K562 (cell line): ENCODE measurements around the gene LEO1. TPM values are rescaled to one million over a fixed set of nuclear protein-coding genes. Genes with fewer than 3 reads are reported as not detected.

Source experiments
- ATAC-seq: fragments of 200-7000 bp; cut with Tn5 transposase; 3 replicates; pipeline ENCODE4 v1.9.1; 2020; ENCODE audit warnings: moderate library complexity
- BruUV-seq: library from RNA; stranded (reverse); fragments of 400-500 nt; replicated peaks from 2 replicates; lab custom pipeline; 2021; lab: Mats Ljungman, UMichigan
- CTCF ChIA-PET: fragments of 300-600 bp; formaldehyde crosslinking; extraction: SDS; loops from one replicate; lab custom pipeline; 2021; ENCODE audit warnings: low intra/inter-chr PET ratio; lab: Yijun Ruan, JAX
- POLR2A ChIA-PET: fragments of 300-600, 350-650 bp; sonication (Branson Sonifier 250); formaldehyde crosslinking; extraction: SDS; loops from one replicate; lab custom pipeline; 2021; ENCODE audit warnings: antibody characterized with exemption, inconsistent platforms; lab: Yijun Ruan, JAX
- DNase-seq, 4 experiments: peaks; one replicate each; pipeline versions ENCODE4 v3.0.0 to v3.0.0-alpha.2; 2011 to 2018; ENCODE audit warnings: low spot score in 3 of 4, mixed read lengths in 3 of 4; ENCODE audit errors: extremely low read depth in 1 of 4
- FAIRE-seq: peaks from 2 replicates; lab custom pipeline; 2011; peaks lifted over from hg19 to GRCh38; lab: Jason Lieb, UNC
- H2AFZ ChIP-seq: 2 replicates; pipeline ENCODE4 v1.6.0; 2011; ENCODE audit warnings: low read depth, low read length, control low read depth, inconsistent platforms
- H3K27ac ChIP-seq: fragments of 200-600 bp; 3 replicates; pipeline ENCODE4 v1.8.0; 2011; ENCODE audit warnings: low read depth, mild to moderate bottlenecking, control low read depth, inconsistent platforms, low read length, moderate library complexity, mixed read lengths; ENCODE audit errors: extremely low read depth
- H3K27me3 ChIP-seq, 2 experiments: fragments of 300-600 bp in 1 of 2; 2 replicates in 1 of 2; 3 replicates in 1 of 2; pipeline versions ENCODE4 v1.6.0 to v1.8.0; 2011; ENCODE audit warnings: inconsistent platforms in 2 of 2, low read length in 2 of 2, mild to moderate bottlenecking in 1 of 2, mixed read lengths in 1 of 2, moderate library complexity in 1 of 2; ENCODE audit not compliant: control insufficient read depth in 2 of 2, insufficient read depth in 2 of 2
- H3K36me3 ChIP-seq: fragments of 300-600 bp; 3 replicates; pipeline ENCODE4 v1.8.0; 2011; ENCODE audit warnings: mild to moderate bottlenecking, low read length, inconsistent platforms; ENCODE audit not compliant: control insufficient read depth, insufficient read depth
- H3K4me1 ChIP-seq, 2 experiments: fragments of 200-600 bp in 1 of 2; replicated peaks in 1 of 2; 2 replicates in 1 of 2; 3 replicates in 1 of 2; pipeline versions ENCODE4 v1.5.1 to v1.8.0; 2011; ENCODE audit warnings: inconsistent platforms in 2 of 2, low read length in 2 of 2, mild to moderate bottlenecking in 1 of 2, mixed read lengths in 1 of 2, moderate library complexity in 1 of 2; ENCODE audit not compliant: control insufficient read depth in 2 of 2, insufficient read depth in 2 of 2
- H3K4me2 ChIP-seq: 2 replicates; pipeline ENCODE4 v1.6.1; 2011; ENCODE audit warnings: low read length, control low read depth, inconsistent platforms, mixed read lengths; ENCODE audit not compliant: insufficient read depth
- H3K4me3 ChIP-seq: fragments of 200-600 bp; sonication (generic), shearing (Covaris generic); 2 replicates; pipeline ENCODE4 v1.5.1; 2016; ENCODE audit warnings: control low read depth, inconsistent platforms
- H3K79me2 ChIP-seq: fragments of 200-600 bp; 3 replicates; pipeline ENCODE4 v1.8.0; 2011; ENCODE audit warnings: low read length, inconsistent platforms; ENCODE audit not compliant: control insufficient read depth, insufficient read depth
- H3K9ac ChIP-seq, 2 experiments: 2 replicates each; pipeline versions ENCODE4 v1.6.0 to v1.6.1; 2011; ENCODE audit warnings: low read depth in 2 of 2, low read length in 2 of 2, control low read depth in 1 of 2, inconsistent platforms in 1 of 2, mild to moderate bottlenecking in 1 of 2, mixed read lengths in 1 of 2; ENCODE audit not compliant: insufficient read depth in 1 of 2
- H3K9me1 ChIP-seq: one replicate; pipeline ENCODE4 v1.6.0; 2011; ENCODE audit warnings: inconsistent platforms, mild to moderate bottlenecking, low read length, moderate library complexity; ENCODE audit not compliant: control insufficient read depth, insufficient read depth
- H3K9me3 ChIP-seq: replicated peaks from 2 replicates; pipeline ENCODE4 v1.5.1; 2011; ENCODE audit warnings: low read depth, low read length, inconsistent platforms; ENCODE audit not compliant: control insufficient read depth, insufficient read depth
- H4K20me1 ChIP-seq: replicated peaks from 2 replicates; pipeline ENCODE4 v1.6.1; 2011; ENCODE audit warnings: low read length, inconsistent platforms, mixed read lengths; ENCODE audit not compliant: control insufficient read depth, insufficient read depth
- ARNT ChIP-seq, 2 experiments: fragments of 450-650 bp; IDR thresholded peaks; 2 replicates each; pipeline ENCODE4 v1.6.1; 2016; ENCODE audit warnings: mild to moderate bottlenecking in 1 of 2
- BACH1 ChIP-seq: fragments of 200-800 bp; sonication (Bioruptor generic); IDR thresholded peaks from 2 replicates; pipeline ENCODE4 v1.6.1; 2016; ENCODE audit warnings: missing genetic modification characterization, missing compliant biosample characterization
- BRF2 ChIP-seq: IDR thresholded peaks from 3 replicates; pipeline ENCODE4 v1.6.1; 2011; ENCODE audit warnings: borderline replicate concordance, mild to moderate bottlenecking; ENCODE audit not compliant: insufficient read length, insufficient read depth
- CBFA2T3 ChIP-seq: fragments of 450-650 bp; IDR thresholded peaks from 2 replicates; pipeline ENCODE4 v1.6.1; 2017
- CTCF ChIP-seq, 3 experiments: IDR thresholded peaks in 2 of 3; conservative IDR thresholded peaks in 1 of 3; 2 replicates each; pipeline ENCODE4 v1.5.1; 2011 to 2012; ENCODE audit warnings: low read length in 3 of 3, mild to moderate bottlenecking in 3 of 3, control low read depth in 2 of 3, improper control_type of control experiment in 1 of 3, inconsistent platforms in 1 of 3, low read depth in 1 of 3, mixed read lengths in 1 of 3, moderate library complexity in 1 of 3; ENCODE audit not compliant: insufficient read depth in 2 of 3
- GABPA ChIP-seq: fragments of 200-800 bp; sonication (Bioruptor generic); conservative IDR thresholded peaks from 2 replicates; pipeline ENCODE4 v1.6.1; 2016; ENCODE audit warnings: low read depth, missing genetic modification characterization, missing compliant biosample characterization
- MCM7 ChIP-seq, 2 experiments: fragments of 450-650 bp; IDR thresholded peaks; 2 replicates each; pipeline ENCODE4 v1.6.1; 2016 to 2018
- MLLT1 ChIP-seq, 2 experiments: fragments of 450-650 bp; IDR thresholded peaks; 2 replicates each; pipeline ENCODE4 v1.6.1; 2016
- MTA2 ChIP-seq: fragments of 450-650 bp; IDR thresholded peaks from 2 replicates; pipeline ENCODE4 v1.6.1; 2016; ENCODE audit warnings: low read depth
- NCOA4 ChIP-seq: fragments of 450-650 bp; IDR thresholded peaks from 2 replicates; pipeline ENCODE4 v1.6.1; 2018; ENCODE audit warnings: mild to moderate bottlenecking; ENCODE audit not compliant: partially characterized antibody
- NCOA6 ChIP-seq: fragments of 450-650 bp; IDR thresholded peaks from 2 replicates; pipeline ENCODE4 v1.6.1; 2017; ENCODE audit warnings: mild to moderate bottlenecking
- SP2 ChIP-seq: IDR thresholded peaks from 2 replicates; pipeline ENCODE4 v1.6.1; 2011; ENCODE audit warnings: mild to moderate bottlenecking, low read depth, low read length, moderate library complexity; ENCODE audit not compliant: poor library complexity, severe bottlenecking; ENCODE audit errors: extremely low read depth
- TRIM28 ChIP-seq: fragments of 450-650 bp; IDR thresholded peaks from 2 replicates; pipeline ENCODE4 v1.6.1; 2017
- ZFP36 ChIP-seq: fragments of 150-350 bp; IDR thresholded peaks from 2 replicates; pipeline ENCODE4 v1.6.1; 2018; ENCODE audit warnings: low read length, low read depth; ENCODE audit not compliant: partially characterized antibody
- ZNF583 ChIP-seq: fragments of 250-450 bp; sonication (Bioruptor Pico); IDR thresholded peaks from 2 replicates; pipeline ENCODE4 v1.4.0; 2020
- WGBS: fragments of 100-300 bp; shearing (Covaris generic); methylation state at CpG from one replicate; pipeline ENCODE4 v1.1.6; 2016; ENCODE audit warnings: low coverage, mixed read lengths; ENCODE audit not compliant: insufficient coverage; ENCODE audit errors: missing lambda C conversion rate; 5-methylcytosine and 5-hydroxymethylcytosine counted together
- in situ Hi-C: fragments of 300-500 bp; cut with MboI; formaldehyde crosslinking; loops from 4 replicates; pipeline ENCODE4 v1.15.0; 2018; ENCODE audit warnings: inconsistent platforms, mixed read lengths
- intact Hi-C: fragments of 100-400 bp; cut with micrococcal nuclease; formaldehyde crosslinking; loops from 2 replicates; pipeline ENCODE4 v1.14.2; 2022
- polyA plus RNA-seq, 8 experiments: library from polyadenylated mRNA; depleted of rRNA in 4 of 8; stranded (reverse) in 5 of 8; unstranded in 3 of 8; fragments of >200 nt; fragmentation: Nextera tagmentation in 2 of 8; fragmentation: Illumina TruSeq in 1 of 8; extraction: Ambion mirVana in 2 of 8; extraction: Trizol in 1 of 8; gene quantifications; 2 replicates each; pipeline versions ENCODE4 v1.2.1 to v1.2.3, GENCODE V29; 2011 to 2014; ENCODE audit warnings: inconsistent platforms in 1 of 8, missing spikeins in 1 of 8
- total RNA-seq, 7 experiments: library from RNA; depleted of rRNA in 6 of 7; stranded (reverse); fragments of >200 nt in 6 of 7; fragmentation: Illumina TruSeq in 2 of 7; extraction: Trizol in 2 of 7; gene quantifications; 2 replicates each; pipeline versions ENCODE4 v1.2.1 to v1.2.3, GENCODE V29; 2011 to 2021; ENCODE audit warnings: low replicate concordance in 1 of 7

The LEO1 gene
- total and polyA plus RNA-seq, 9 of the 15 experiments (the other 6 are each of a cell fraction or from before 2014, with no cell fraction given) = 8.4 to 48.3 (median 37.9) TPM

DNA sequence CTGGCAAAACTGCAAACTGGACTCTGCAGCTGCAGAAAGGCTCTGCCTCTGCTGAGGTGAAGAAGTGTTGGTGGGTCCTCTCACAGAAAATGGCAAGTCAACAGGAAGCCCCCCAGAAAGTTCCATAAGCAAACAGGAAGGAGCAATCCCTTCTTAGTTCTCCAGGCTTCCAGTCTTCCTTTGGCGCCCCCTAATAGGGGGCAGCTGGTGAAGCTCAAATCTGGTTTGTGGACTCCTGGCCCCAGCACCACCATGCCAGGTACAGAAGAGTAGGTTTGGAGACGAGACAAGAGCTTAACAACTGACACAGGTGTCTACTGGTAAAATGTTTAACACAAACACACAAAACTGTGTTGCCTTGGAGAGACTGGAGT, 35.5 kb downstream of the LEO1 start:
- H3K4me1 ChIP-seq = no peaks in the 10 kb centered on the region
- TF ChIP-seq SP2 (no peak), NCOA6 (no peak), MCM7 (IDR thresholded peaks at IDR 0.05) (no peak), CTCF (IDR thresholded peaks at IDR 0.05 in 2 of 3, conservative IDR thresholded peaks at IDR 0.05 in 1 of 3; ENCODE audit: insufficient read depth in 2 of 3, low read depth in 1 of 3, low read length in 3 of 3) (0 out of 6 replicates have a peak, but pooled peaks of 1 of the 3 experiments have one; percentile 10), TRIM28 (no peak), BRF2 (no peak), CBFA2T3 (no peak), MTA2 (no peak), ZFP36 (no peak), ZNF583 (CRISPR knock-in tag) (no peak), GABPA (tag) (0 out of 2 replicates have a peak, but pooled peaks have one; percentile 19), ARNT (IDR thresholded peaks at IDR 0.05) (no peak), MLLT1 (IDR thresholded peaks at IDR 0.05) (no peak), BACH1 (tag) (no peak), NCOA4 (no peak)

More for the DNA sequence above, 35.5 kb downstream of the LEO1 start:
- no peak overlapping the region for H3K9ac ChIP-seq
- ChIA-PET POLR2A (interaction anchor here (0.6 to 1.8 kb wide), 7 partner anchors 11 to 1325 kb away, joined by 3 to 6 read pairs (median 3); no protein-coding TSS in a partner anchor), CTCF (no interaction called here)
- no peak overlapping the region for H2AFZ ChIP-seq
- no TSS peak for BruUV-seq
- no peak overlapping the region for H3K4me3 ChIP-seq
- peaks cover 38% of the 10 kb centered on the region; the same call in 2 of the 3 replicates for H3K36me3 ChIP-seq
- FAIRE-seq (no peak), ATAC-seq (peak; percentile 41), DNase-seq (peak in 1 of 4 experiments; percentile 16)
- no peaks in the 10 kb centered on the region for H3K79me2 ChIP-seq
- H3K4me2 ChIP-seq = no peak overlapping the region
- in situ Hi-C loops (no loop called here), intact Hi-C loops (no loop called here)
- no peaks in the 10 kb centered on the region for H3K9me3 ChIP-seq
- H4K20me1 ChIP-seq = no peaks in the 10 kb centered on the region
- 55% methylated on average over 2 of the region's 2 CpGs for WGBS
- no peaks in the 10 kb centered on the region for H3K27me3 ChIP-seq
- H3K27ac ChIP-seq = no peak overlapping the region
- H3K9me1 ChIP-seq = no peaks in the 10 kb centered on the region
